ENCODE measurements around the gene SCRT2.

DNA sequence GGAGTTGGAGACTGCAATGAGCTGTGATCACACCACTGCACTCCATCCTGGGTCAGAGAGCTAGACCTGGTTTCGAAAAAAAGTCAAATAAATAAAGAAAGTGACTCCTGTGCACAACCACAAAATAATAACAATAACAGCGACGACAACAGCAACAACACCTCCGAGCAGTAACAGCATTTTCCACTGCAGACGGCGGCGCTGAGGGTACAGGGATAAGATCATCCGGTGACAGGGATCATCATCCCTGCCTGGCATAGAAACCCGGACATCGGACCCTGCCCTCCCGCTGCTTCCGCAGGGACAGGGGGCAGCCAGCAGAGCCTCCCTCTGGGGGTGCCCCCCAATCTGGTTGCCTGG, 34.1 kb downstream of the SCRT2 start:
- TF ChIP-seq, protein P1, sequence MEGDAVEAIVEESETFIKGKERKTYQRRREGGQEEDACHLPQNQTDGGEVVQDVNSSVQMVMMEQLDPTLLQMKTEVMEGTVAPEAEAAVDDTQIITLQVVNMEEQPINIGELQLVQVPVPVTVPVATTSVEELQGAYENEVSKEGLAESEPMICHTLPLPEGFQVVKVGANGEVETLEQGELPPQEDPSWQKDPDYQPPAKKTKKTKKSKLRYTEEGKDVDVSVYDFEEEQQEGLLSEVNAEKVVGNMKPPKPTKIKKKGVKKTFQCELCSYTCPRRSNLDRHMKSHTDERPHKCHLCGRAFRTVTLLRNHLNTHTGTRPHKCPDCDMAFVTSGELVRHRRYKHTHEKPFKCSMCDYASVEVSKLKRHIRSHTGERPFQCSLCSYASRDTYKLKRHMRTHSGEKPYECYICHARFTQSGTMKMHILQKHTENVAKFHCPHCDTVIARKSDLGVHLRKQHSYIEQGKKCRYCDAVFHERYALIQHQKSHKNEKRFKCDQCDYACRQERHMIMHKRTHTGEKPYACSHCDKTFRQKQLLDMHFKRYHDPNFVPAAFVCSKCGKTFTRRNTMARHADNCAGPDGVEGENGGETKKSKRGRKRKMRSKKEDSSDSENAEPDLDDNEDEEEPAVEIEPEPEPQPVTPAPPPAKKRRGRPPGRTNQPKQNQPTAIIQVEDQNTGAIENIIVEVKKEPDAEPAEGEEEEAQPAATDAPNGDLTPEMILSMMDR (IDR thresholded peaks at IDR 0.05): no peak
- no peak for TF ChIP-seq ZFX (IDR thresholded peaks at IDR 0.05; ENCODE audit: borderline replicate concordance)

Data from 22Rv1 (cell line).